Hepatocyte (in vitro differentiated cells): ENCODE data around the gene PPM1A.

Experiments used
- EZH2 ChIP-seq: fragments of 200-600 bp; sonication (generic); IDR thresholded peaks from 2 replicates; pipeline ENCODE4 v1.6.1; 2016; ENCODE audit warnings: antibody characterized with exemption, mild to moderate bottlenecking, borderline replicate concordance
- EZH2phosphoT487 ChIP-seq: fragments of 200-600 bp; sonication (generic); IDR thresholded peaks from one replicate; pipeline ENCODE4 v1.6.1; 2018; ENCODE audit warnings: antibody characterized with exemption, mild to moderate bottlenecking, low read depth, moderate library complexity; ENCODE audit not compliant: unreplicated experiment, severe bottlenecking
- TF ChIP-seq, protein P1 (sequence below): fragments of 200-600 bp; sonication (generic); IDR thresholded peaks from 2 replicates; pipeline ENCODE4 v1.5.1; 2016; ENCODE audit warnings: antibody characterized with exemption, mild to moderate bottlenecking; ENCODE audit not compliant: poor library complexity

DNA sequence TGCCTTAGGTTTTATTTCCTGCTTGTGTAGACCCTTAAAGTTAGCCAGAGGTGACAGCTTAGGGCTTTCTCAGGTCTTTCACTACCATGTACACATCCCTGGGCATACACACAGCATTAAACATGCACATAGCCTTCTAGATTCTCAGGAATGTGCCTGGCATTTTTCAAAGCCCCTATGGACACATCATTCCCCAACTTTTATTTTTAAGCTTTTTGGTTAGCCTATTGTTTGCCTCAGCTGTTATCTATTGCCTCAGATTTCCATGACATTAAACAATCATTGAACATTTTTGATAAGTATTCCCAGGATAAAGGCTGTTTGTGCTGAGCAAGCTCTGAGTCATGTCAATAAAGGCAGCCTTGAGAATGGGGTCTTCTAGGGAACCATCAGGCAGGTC, 15.1 kb upstream of the PPM1A start:
- no peak for TF ChIP-seq EZH2
- TF ChIP-seq, protein P1, sequence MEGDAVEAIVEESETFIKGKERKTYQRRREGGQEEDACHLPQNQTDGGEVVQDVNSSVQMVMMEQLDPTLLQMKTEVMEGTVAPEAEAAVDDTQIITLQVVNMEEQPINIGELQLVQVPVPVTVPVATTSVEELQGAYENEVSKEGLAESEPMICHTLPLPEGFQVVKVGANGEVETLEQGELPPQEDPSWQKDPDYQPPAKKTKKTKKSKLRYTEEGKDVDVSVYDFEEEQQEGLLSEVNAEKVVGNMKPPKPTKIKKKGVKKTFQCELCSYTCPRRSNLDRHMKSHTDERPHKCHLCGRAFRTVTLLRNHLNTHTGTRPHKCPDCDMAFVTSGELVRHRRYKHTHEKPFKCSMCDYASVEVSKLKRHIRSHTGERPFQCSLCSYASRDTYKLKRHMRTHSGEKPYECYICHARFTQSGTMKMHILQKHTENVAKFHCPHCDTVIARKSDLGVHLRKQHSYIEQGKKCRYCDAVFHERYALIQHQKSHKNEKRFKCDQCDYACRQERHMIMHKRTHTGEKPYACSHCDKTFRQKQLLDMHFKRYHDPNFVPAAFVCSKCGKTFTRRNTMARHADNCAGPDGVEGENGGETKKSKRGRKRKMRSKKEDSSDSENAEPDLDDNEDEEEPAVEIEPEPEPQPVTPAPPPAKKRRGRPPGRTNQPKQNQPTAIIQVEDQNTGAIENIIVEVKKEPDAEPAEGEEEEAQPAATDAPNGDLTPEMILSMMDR, result no peak
- TF ChIP-seq EZH2phosphoT487, result no peak
